ENCODE results near the gene STAP2.
"Not testable (repeated sequence)": the region's sequence is repeated elsewhere in the genome, so short reads cannot be mapped to it uniquely, and the experiment has no call there.

The STAP2 gene

DNA sequence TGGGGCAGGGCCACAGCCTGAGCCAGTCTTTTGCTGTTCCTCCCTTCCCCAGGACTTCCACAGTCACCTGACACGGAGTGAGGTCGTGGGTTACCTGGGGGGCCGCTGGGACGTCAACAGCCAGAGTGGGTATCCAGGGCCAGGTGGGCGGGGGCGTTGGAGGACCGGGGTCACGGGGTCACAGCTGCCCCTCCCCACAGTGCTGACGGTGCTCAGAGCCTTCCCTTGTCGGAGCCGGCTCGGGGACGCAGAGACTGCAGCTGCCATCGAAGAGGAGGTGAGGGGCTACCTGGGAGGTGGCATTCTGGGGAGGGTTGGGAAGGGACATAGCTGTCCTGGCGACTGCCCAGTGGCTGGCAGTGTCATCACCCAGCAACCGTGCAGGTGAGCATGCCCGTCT, 16.3 kb upstream of the STAP2 start:
- no peak for DNase-seq

DNA sequence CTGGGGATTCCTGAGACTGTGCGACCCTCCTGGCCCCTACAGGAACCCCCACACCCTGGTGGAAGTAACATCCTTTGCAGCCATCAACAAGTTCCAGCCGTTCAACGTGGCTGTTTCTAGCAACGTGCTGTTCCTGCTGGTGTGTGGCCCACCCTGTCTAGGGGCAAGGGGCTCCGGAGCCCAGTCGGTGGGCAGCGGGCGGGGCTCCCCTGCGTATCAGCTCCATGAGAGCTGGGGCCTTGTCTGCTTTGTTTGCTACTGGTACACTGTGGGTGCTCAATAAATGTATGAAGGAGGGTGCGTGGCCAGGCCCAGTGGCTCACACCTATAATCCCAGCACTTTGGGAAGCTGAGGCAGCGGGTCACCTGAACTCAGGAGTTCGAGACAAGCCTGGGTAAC, 15.7 kb upstream of the STAP2 start:
- no peak for DNase-seq

DNA sequence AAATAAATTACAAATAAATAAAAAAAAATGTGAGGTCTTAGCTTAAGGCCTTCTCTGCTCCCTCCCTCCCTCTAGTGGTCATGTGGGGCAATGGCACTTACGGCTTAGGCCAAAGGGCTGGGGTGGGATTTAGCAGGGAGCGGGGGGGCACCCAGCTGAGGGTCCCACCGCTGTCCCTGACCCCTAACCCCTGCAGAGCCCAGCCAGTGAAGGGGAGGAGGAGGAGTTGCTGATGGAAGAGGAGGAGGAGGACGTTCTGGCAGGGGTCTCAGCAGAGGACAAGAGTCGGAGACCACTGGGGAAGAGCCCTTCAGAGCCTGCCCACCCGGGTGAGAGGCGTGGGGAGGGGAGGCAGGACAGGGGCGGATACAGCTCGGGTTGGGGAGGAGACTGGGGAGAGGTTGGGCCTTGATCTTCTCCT, 14.1 kb upstream of the STAP2 start:
- DNase-seq = peak; percentile 46

DNA sequence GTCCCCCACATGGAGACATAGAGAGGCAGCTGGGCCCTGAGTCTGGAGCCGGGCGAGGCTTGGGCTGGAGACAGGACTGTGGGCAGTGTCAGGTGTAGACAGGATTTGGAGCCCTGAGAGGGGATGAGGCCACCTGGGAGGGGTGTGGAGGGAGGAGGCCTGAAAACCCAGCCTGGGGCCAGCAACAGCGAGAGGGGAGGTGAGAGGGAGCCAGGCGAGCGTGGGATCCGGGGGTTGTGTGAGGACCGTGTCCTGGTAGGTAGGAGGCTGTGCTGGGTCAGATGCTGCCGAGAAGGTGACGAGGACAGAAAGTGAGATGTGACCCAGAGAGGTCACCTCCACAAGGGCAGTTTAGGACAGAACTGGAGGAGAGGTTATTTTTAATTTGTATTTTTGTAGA, 12.1 kb upstream of the STAP2 start:
- DNase-seq = no peak

DNA sequence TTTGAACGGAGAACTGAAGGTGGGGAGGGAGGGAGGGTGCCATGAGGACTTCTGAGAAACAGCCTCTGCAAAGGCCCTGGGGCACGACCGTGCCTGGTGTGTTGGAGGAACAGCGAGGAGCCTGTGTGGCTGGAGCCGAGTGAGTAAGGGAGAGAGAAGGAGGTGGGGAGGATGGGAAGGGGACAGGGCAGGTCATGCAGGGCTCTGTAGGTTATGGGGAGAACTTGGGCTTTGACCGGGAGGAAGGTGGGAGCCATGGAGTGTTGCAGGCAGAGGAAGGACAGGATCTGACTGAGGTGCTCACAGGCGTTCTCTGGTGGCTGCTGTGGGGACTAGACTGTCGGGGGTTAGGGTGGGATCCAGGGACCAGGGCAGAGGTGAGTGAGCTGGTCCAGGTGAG, 11.5 kb upstream of the STAP2 start:
- DNase-seq = no peak

DNA sequence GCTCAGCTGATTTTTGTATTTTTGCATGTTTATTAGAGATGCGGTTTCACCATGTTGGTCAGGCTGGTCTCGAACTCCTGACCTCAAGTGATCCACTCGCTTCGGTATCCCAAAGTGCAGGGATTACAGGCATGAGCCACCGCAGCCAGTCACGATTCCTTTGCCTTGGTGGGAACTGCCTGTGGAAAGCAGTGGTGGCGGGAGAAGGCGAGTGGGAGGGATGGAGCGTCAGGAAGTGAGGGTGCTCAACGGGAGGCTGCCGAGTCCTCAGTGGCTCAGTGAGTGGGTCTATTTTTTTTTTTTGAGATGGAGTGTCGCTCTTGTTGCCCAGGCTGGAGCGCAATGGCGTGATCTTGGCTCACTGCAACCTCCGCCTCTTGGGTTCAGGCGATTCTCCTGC, 10.6 kb upstream of the STAP2 start:
- not testable (repeated sequence) for DNase-seq

DNA sequence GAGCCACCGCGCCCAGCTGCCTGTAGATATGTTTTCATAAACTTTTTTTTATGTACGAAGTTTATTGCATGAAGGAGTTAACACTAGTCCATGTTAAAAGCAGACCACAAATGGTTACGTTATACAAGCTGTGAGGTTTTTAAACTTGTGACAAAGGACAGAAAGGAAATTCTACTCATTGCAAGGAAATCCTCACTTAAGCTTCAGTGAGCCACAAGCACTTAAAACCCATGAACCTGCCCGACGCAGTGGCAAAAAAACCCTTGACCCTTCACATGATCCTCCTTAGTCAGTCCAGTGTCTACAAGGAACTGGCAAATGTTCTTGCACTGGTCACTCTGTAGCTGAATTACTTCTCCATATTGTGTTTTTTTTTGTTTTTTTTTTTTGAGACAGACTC, 8.9 kb upstream of the STAP2 start:
- no peak for DNase-seq

DNA sequence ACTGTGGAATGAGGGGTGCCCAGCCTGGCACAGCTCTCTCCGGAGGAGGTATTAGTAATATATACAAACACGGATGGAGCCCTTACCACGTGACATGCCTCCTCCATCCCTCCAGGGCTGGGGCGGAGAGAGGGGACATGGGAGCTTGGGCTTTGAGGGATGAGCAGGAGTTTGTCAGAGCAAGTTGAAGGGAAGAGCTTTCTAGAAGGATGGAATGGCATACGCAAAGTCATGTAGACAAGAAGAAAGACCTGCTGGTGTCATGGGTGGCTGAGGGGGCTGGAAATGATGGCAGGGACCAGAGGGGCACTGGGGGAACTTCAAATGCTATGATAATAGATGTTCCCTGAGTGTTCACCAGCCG, 7.4 kb upstream of the STAP2 start:
- DNase-seq = no peak

DNA sequence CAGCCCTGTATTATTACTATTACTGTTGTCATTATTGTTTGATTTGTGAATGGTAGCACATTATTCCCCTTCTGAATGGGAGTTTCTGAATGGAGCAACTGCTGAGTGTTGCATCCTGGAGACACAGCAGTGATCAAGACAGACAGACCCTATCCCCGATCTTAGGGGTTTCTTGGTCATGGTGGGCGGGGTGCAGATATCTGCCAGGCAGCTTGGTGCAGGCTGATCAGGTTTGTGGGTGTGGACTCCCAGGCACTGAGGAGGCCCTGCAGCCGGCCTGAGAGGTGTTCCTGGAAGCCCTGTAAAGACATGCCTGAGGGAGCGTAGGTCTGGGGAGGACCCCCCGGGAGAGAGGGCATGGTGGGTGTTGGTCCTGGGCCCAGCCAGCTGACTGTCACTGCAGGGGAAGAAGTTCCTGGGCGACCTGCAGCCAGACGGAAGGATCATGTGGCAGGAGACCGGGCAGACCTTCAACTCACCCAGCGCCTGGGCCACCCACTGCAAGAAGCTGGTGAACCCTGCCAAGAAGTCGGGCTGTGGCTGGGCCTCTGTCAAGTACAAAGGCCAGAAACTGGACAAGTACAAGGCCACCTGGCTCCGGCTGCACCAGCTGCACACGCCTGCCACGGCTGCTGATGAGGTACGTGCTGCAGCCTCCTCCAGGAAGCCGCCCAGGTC, 6.9 kb upstream of the STAP2 start:
- no peak for DNase-seq

DNA sequence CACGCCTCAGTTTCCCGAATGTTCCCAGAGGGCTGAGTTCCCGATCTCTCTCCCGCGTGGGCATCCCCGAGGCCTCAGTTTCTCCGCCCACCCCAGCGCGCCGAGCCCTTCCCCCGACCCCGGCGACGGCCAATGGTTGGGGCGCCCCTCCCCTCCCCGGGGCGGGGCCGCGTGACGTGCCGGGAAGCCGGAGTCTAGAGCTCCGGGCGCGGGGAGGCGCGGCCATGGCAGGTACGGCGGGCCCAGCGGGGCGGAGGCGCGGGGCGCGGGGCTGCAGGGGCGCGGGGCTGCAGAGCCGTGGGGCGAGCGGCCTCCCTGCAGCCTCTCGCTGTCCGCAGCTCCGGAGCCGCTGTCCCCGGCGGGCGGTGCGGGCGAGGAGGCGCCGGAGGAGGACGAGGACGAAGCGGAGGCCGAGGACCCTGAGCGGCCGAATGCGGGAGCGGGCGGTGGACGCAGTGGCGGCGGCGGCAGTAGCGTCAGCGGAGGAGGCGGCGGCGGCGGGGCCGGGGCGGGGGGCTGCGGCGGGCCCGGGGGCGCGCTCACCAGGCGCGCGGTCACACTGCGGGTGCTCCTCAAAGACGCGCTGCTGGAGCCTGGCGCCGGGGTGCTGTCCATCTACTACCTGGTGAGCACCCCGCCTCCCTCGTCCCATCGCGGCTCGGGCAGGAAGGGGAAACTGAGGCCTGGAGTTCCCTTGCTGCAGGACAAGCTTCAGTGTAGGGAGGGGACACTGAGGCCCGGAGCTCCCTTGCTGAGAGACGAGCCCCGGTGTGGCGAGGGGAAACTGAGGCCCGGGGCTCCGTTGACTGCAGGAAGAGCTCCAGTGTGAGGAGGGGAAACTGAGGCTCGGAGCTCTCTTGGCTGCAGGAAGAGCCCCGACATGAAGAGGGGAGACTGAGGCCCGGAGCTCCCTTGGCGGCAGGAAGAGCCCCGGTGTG, 5.0 kb upstream of the STAP2 start, which contains the start of gene MPND:
Gene MPND, plus strand, starts transcription at position 193 of the 938 bp plus-strand sequence. Its CDS starts 32 bp downstream, at position 225.
- DNase-seq = peak; percentile 88

DNA sequence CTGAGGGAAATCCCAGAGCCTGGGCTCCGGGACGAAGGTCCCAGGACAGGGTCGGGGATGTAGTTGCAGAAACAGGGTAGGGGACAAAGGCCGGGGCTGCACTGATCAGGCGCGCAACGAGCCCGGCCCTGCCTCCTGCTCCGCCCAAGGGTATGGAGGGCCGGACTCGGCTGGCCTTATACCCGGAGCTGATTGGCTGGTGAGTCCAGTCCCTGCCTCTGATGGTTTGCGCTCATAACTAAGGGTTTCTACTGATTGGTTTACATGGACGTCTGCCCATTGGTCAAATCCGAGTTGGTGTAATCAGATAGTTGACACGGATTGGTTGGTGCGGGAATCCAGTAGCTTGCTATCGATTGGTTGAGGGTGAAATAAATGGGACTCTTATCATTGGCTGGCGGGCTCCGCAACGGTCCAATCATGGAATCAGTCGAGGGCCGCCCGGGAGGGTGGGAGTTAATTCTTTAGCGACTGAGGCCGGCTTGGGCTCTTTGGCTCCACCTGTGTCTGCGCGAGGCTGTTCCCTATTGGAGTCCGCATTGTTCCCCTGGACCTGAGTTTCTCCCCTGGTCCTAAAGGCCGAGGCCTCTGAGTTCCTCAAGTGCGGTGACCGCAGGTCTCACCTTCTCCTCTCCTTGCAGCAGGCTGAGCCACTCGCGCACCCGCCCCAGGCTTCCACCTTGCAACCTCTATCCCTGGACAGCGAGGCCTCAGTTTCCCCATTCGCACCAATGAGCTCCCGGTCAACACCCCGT, 4.2 kb upstream of the STAP2 start:
- peak; percentile 97 for DNase-seq

DNA sequence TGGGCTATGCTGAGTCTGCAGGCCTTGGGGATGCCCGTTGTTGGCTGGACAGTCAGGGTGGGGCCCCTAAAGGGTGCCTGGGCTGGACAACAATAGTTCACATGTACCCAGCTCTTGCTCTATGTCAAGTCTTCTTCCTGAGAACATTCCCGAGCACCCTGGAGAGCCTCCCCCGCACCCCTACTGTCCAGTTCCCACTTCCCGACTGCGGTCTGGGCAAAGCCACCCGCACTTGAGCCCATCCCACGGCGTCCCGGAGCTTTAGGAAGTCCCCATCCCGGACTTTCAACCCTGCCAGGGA, 3.6 kb upstream of the STAP2 start:
- DNase-seq = no peak

DNA sequence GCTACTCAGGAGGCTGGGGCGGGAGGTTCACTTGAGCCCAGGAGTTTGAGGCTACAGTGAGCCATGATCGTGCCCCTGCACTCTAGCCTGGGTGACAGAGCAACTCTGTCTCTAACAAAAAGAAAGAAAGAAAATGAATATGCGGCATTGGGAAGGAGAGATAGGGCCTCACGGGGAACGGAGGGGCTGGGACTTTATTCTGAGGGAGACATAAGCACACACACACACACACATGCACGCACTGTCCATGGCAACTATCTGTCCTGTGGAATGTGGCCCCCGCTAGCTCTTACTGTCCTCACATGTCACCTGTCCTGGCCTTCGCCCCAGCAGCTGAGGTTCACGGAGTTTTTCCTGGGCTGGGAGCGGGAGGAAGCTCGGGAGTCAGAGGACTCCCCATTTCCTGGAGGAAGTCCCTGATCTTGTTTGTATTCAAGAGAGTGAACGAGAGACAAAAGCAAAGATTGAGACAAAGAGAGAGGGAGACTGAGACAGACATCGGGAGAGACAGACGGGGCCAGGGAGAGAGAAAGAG, 654 bp downstream of the STAP2 start:
- no peak for DNase-seq

DNA sequence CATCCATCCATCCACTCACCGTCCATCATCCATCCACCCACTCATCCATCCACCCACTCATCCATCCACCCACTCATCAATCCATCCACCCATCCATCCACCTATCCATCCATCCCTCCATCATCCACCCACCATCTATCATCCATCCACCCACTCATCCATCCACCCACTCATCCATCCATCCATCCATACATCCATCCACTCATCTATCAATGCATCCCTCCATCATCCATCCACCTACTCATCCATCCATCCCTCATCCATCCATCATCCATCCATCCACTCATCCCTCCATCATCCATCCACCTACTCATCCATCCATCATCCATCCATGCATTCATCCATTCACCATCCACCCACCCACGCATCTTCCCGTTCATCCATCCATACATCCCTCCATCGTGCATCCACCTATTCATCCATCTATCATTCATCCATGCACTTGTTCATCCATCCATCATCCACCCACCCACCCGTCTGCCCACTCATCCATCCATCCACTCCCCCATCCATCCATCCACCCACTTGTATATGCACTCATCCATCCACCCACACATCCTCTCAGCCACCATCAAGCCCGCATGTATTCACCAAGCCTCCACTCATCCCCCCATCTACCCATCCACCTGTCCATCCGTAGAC, 3.6 kb downstream of the STAP2 start:
- no peak for DNase-seq

DNA sequence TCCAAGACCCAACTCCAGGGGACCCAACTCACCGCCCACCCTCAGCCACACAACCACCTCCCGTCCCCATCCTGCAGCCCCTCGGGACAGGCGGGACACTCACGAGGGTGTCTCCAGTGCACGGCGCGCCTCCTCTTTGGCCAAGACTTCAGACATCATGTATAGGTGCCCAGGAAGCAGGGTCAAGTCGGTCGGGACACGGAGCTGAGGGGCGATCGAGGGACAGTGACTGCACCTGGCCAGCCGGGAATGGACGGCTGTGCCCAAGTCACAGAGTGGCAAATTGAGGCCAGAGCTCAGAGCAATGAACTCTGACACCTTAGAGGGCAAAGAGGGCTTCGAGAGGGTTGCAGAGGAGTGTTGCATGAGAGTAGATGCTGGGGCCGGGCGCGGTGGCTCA, 8.8 kb downstream of the STAP2 start:
- no peak for DNase-seq

DNA sequence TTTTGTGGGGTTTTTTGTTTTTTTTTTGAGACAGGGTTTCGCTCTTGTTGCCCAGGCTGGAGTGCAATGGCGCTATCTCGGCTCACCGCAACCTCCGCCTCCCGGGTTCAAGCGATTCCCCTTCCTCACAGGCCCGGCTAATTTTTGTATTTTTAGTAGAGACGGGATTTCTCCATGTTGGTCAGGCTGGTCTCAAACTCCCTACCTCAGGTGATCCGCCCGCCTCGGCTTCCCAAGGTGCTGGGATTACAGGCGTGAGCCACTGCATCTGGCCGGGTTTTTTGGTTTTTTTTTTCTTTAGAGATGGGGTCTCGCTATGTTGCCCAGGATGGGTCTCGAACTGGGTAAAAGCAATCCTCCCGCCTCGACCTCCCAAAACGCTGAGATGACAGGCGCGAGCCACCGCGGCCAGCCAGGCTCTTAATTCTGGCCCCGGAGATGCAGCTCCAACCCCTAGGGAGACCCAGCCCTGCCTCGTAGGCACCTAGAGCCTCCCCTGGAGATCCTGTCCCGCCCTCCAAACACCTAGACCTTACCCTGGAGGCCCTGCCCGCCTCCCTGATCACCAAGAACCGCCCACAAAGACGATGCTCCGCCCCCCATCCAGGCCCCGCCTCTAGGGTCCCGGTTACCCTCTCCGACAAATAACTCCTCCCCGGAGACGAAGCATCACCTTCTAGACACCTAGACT, 9.5 kb downstream of the STAP2 start:
- not testable (repeated sequence) for DNase-seq

DNA sequence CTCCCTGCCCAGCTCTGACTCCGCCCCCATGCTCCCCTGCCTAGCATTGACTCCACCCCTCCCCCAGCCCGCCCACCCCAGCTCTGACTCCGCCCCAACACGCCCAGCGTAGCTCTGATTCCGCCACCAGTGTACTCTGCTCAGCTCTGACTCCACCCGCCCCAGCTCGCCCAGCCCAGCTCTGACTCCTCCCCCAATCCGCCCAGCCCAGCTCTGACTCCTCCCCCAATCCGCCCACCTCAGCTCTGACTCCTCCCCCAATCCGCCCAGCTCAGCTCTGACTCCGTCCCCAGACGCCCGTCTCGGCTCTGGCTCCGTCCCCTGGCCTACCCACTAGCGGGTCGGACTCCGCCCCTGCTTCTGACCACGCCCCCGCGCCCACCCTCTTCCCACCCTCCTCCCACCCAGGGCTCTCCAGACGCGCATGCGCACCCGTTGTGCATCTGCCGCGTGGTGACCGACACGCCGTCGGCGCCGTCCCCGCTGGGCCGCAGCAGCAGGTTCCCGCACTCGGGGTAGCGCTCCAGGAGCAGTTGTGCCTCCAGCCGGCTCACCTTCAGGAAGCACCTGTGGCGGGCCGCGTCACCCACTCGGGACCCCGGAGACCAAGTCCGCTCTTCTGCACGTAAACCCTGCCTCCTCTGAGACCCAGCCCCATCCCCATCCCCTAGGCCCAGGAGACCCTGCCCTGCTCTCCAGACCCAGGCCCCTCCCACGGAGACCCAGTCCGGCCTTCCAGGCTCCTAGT, 10.2 kb downstream of the STAP2 start:
- DNase-seq = peak; percentile 88

DNA sequence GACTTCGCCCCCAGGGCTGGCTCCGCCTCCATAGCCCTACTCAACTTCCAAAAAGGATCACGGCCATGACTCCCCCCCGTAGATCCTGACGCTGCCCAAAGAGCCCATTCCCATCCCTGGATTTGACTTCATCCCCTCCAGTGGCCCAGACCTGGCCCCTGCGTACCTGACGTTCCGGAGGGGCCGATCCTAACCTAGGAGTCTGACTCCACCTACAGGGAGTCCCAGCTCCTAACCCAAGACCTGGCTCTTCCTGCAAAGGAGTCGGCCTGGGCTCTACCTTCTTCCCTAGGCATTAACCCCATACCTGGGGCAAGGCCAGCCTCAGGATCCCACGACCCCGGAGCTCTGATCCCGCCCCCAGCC, 10.8 kb downstream of the STAP2 start:
- DNase-seq = no peak

DNA sequence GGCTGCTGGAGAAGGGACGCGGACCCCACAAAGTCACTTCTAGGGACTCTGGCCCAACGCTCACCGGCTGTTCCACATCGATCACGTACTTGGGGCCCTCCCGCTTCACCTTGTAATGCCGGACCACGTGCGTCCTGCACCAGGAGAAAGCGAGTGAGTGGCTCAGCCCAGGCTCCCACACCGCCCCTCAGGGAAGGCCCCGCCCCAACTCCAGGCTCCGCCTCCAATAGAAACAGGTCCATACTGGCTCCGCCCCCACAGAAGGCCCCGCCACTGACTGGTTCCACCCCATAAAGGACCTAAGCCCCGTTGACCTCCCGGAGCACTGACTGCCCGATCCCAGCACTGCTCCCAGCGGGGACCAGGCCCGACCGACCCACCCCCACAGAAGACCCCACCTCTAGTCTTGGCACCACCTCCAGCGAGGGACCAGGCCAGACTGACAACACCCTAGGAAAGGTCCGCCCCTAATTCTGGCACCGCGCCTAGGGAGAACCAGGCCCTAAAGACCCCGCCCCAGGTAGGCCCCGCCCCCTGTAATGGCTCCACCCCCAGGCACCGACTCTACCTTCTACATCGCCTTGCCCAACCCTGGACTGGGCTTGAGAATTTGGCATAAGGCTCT, 11.3 kb downstream of the STAP2 start:
- DNase-seq = peak; percentile 43

DNA sequence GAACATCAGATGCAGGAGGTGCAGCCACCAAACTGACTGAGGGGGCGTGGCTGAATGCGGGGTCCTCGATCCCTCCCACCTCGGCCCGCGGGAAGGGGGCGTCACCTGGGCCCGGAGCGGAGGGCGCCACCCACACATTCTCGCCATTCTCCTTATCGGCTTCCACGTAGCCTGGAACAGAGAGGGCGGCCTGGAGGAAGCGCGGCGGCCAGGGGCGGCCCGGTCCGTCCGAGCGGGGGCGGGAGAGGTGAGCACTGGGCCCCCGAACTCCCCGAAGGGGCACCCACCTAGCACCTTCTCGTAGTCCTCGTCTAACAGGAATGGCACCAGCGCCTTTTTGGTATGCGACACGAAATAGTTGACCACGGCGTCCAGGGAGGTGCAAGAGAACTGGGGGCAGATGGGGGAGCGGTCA, 11.8 kb downstream of the STAP2 start:
- DNase-seq = no peak

DNA sequence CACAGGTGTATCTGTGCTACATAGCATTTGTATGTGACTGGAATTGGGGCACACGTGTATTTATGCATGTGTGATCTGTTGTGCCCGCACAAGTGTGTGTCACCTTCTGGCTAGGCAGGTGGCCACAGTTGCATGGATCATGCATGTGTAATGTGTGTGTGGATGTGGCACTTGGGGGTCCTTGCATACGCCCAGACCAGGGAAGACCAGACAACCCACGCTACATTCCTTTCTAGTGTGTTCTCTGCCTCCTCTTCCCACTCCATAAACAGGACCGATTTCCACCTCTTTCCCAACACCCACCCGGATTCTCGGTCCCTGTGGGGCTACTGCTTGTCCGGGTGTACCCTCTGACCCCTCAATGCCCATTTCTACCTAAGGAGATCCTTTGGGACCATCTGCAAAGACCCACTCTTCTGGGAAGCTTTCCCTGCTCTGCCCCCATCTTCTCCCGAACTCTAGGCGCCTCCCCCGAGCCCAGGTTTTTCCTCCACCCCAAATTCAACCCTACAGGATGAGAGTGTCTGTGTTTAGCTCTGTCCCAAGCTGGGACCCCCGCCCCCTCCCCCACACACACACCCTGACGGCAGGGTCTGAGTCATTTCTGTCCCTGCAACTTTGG, 12.3 kb downstream of the STAP2 start:
- DNase-seq = no peak
